OCI-LY7 (cell line): ENCODE results near the gene NDUFS6. TPM values are rescaled to one million over a fixed set of nuclear protein-coding genes. Genes with fewer than 3 reads are reported as not detected.

Source experiments
- BruUV-seq: library from RNA; stranded (reverse); fragments of 400-500 nt; replicated peaks from 2 replicates; lab custom pipeline; 2021; lab: Mats Ljungman, UMichigan
- CTCF ChIA-PET: fragments of 300-600 bp; sonication (Branson Sonifier 250); formaldehyde crosslinking; loops from one replicate; lab custom pipeline; 2022; ENCODE audit warnings: antibody characterized with exemption; ENCODE audit not compliant: unreplicated experiment; lab: Charles Lee
- POLR2A ChIA-PET: fragments of 300-600 bp; sonication (Branson Sonifier 250); formaldehyde crosslinking; loops from one replicate; lab custom pipeline; 2022; ENCODE audit warnings: antibody characterized with exemption; lab: Charles Lee
- DNase-seq: peaks from one replicate; pipeline ENCODE4 v3.0.0-alpha.2; 2015; ENCODE audit warnings: low spot score
- H2AFZ ChIP-seq: fragments of 200-600 bp; sonication (generic), shearing (Covaris generic); 2 replicates; pipeline ENCODE4 v1.6.1; 2014; ENCODE audit warnings: mild to moderate bottlenecking, antibody characterized with exemption, low read length, moderate library complexity
- H3K27ac ChIP-seq: fragments of 200-600 bp; sonication (generic); 2 replicates; pipeline ENCODE4 v1.5.1; 2014; ENCODE audit warnings: mixed run types, low read depth, mild to moderate bottlenecking, moderate library complexity, low read length, inconsistent platforms; ENCODE audit not compliant: poor library complexity, severe bottlenecking
- H3K36me3 ChIP-seq: fragments of 200-600 bp; sonication (generic); 2 replicates; pipeline ENCODE4 v1.6.1; 2014; ENCODE audit warnings: mild to moderate bottlenecking, antibody characterized with exemption, low read length, moderate library complexity, mixed read lengths; ENCODE audit not compliant: insufficient read depth
- H3K4me1 ChIP-seq: fragments of 200-600 bp; sonication (generic); 2 replicates; pipeline ENCODE4 v1.5.1; 2014; ENCODE audit warnings: mild to moderate bottlenecking, low read length; ENCODE audit not compliant: insufficient read depth, poor library complexity, severe bottlenecking
- H3K4me2 ChIP-seq: fragments of 200-600 bp; sonication (generic); 2 replicates; pipeline ENCODE4 v1.6.1; 2014; ENCODE audit warnings: mild to moderate bottlenecking, low read length
- H3K4me3 ChIP-seq: fragments of 200-600 bp; sonication (generic); 2 replicates; pipeline ENCODE4 v1.5.1; 2014; ENCODE audit warnings: mild to moderate bottlenecking, low read depth, low read length; ENCODE audit not compliant: poor library complexity, severe bottlenecking
- H3K79me2 ChIP-seq: fragments of 200-600 bp; sonication (generic); 2 replicates; pipeline ENCODE4 v1.6.1; 2016; ENCODE audit warnings: low read depth, mild to moderate bottlenecking, low read length, moderate library complexity, mixed read lengths; ENCODE audit not compliant: insufficient read depth
- H3K9me2 ChIP-seq: fragments of 200-600 bp; sonication (generic); 2 replicates; pipeline ENCODE4 v1.6.1; 2016; ENCODE audit warnings: mild to moderate bottlenecking, low read length, mixed read lengths; ENCODE audit not compliant: insufficient read depth
- H3K9me3 ChIP-seq: fragments of 200-600 bp; sonication (generic); 2 replicates; pipeline ENCODE4 v1.6.1; 2014; ENCODE audit warnings: mild to moderate bottlenecking, mixed run types, low read length, mixed read lengths
- H4K20me1 ChIP-seq: fragments of 200-600 bp; sonication (generic); 2 replicates; pipeline ENCODE4 v1.6.1; 2014; ENCODE audit warnings: mild to moderate bottlenecking, antibody characterized with exemption, low read length, moderate library complexity, mixed read lengths; ENCODE audit not compliant: insufficient read depth
- EZH2phosphoT487 ChIP-seq: fragments of 200-600 bp; sonication (generic); IDR thresholded peaks from 2 replicates; pipeline ENCODE4 v1.6.1; 2018; ENCODE audit warnings: low read depth, borderline replicate concordance, mild to moderate bottlenecking, mixed run types, antibody characterized with exemption, low read length, moderate library complexity, mixed read lengths
- intact Hi-C: fragments of 100-400 bp; cut with micrococcal nuclease; formaldehyde crosslinking; loops from one replicate; pipeline ENCODE4 v1.10.0; 2022; ENCODE audit not compliant: unreplicated experiment
- total RNA-seq, 2 experiments: library from RNA; depleted of rRNA in 1 of 2; stranded (reverse); fragments of >200 nt in 1 of 2; shearing (Covaris generic) in 1 of 2; gene quantifications; 2 replicates each; pipeline ENCODE4 v1.2.3, GENCODE V29; 2014 to 2022
- TF ChIP-seq, protein P1 (sequence below): fragments of 200-600 bp; sonication (generic); conservative IDR thresholded peaks from 2 replicates; pipeline ENCODE4 v1.5.1; 2014; ENCODE audit warnings: mild to moderate bottlenecking, antibody characterized with exemption, low read length, moderate library complexity, mixed read lengths

Gene NDUFS6
- total RNA-seq, 2 experiments from 2014 or later = 41.5 to 58.7 TPM

DNA sequence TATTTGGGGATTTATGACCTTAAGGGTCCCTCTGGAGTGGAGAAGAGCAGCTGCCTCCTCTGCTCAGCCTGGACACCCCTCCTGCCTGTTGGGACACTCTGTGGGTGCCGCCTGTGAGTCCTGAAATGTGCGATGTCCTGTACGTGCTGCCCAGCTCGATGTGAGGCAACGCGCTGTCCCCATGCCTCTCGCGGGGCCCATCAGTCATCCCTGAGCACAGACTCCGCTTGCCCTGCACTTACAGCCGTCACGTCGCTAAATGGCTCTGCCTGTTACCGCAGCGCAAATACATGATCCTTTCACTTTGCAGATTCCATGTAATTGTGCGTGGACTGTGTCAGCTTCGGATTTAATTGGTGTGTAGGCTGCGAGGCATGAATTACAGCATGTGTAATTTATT, 54.4 kb downstream of the NDUFS6 start:
- intact Hi-C loops = no loop called here
- POLR2A ChIA-PET = no interaction called here

DNA sequence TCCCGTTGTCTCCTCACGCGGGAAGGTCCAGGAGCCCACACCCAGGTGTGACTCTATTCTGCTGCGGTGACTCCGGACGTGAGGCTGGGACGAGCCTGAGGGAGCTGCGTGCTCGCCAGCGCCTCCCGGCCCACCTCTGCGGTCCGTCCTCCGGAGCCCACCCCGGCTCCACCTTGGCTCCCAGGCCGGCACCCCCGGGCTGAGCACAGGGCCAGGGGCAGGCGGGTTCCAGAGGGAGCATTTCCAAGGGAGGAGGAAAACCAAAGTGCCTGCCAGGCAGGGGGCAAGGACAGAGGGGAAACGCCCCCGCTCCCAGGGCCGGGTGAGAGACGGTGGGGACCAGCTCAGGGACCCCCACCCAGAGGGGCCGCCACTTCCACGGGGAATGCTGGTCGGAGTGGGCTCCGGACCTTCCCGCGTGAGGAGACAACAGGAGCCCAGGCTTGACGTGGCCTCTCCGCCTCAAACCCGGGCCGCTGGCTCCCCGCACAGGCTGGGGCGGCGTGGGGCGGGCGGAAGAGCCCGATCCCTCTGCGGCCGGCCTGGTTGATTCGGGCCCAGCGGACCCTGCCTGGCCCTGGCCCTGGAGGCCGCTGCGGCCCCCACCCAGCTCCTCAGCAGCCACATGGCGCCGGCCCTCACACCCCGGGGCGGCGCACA, 55.5 kb downstream of the NDUFS6 start:
- Histone ChIP-seq H2AFZ (no peak overlapping the region), H3K36me3 (no peaks in the 10 kb centered on the region), H3K4me1 (no peaks in the 10 kb centered on the region), H3K9me3 (no peaks in the 10 kb centered on the region), H3K79me2 (no peaks in the 10 kb centered on the region), H3K27ac (no peak overlapping the region), H3K9me2 (no peaks in the 10 kb centered on the region), H3K4me2 (no peak overlapping the region), H4K20me1 (no peaks in the 10 kb centered on the region), H3K4me3 (no peak overlapping the region)
- BruUV-seq = no TSS peak
- POLR2A ChIA-PET = no interaction called here
- CTCF ChIA-PET = no interaction called here
- intact Hi-C loops = no loop called here
- TF ChIP-seq, protein P1, sequence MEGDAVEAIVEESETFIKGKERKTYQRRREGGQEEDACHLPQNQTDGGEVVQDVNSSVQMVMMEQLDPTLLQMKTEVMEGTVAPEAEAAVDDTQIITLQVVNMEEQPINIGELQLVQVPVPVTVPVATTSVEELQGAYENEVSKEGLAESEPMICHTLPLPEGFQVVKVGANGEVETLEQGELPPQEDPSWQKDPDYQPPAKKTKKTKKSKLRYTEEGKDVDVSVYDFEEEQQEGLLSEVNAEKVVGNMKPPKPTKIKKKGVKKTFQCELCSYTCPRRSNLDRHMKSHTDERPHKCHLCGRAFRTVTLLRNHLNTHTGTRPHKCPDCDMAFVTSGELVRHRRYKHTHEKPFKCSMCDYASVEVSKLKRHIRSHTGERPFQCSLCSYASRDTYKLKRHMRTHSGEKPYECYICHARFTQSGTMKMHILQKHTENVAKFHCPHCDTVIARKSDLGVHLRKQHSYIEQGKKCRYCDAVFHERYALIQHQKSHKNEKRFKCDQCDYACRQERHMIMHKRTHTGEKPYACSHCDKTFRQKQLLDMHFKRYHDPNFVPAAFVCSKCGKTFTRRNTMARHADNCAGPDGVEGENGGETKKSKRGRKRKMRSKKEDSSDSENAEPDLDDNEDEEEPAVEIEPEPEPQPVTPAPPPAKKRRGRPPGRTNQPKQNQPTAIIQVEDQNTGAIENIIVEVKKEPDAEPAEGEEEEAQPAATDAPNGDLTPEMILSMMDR = no peak
- TF ChIP-seq EZH2phosphoT487 = no peak
- no peak for DNase-seq

More for the DNA sequence above, 54.4 kb downstream of the NDUFS6 start:
- H3K36me3 ChIP-seq = no peaks in the 10 kb centered on the region
- H3K4me1 ChIP-seq = no peaks in the 10 kb centered on the region
- H3K4me3 ChIP-seq = no peak overlapping the region
- H3K79me2 ChIP-seq = no peaks in the 10 kb centered on the region
- no peak overlapping the region for H3K27ac ChIP-seq
- H2AFZ ChIP-seq = no peak overlapping the region
- H3K9me2 ChIP-seq = no peaks in the 10 kb centered on the region
- no peak for DNase-seq
- CTCF ChIA-PET = no interaction called here
- no peaks in the 10 kb centered on the region for H3K9me3 ChIP-seq
- no peak overlapping the region for H3K4me2 ChIP-seq
- no peaks in the 10 kb centered on the region for H4K20me1 ChIP-seq
- BruUV-seq = no TSS peak
- TF ChIP-seq EZH2phosphoT487 = no peak
- TF ChIP-seq, protein P1 = no peak

DNA sequence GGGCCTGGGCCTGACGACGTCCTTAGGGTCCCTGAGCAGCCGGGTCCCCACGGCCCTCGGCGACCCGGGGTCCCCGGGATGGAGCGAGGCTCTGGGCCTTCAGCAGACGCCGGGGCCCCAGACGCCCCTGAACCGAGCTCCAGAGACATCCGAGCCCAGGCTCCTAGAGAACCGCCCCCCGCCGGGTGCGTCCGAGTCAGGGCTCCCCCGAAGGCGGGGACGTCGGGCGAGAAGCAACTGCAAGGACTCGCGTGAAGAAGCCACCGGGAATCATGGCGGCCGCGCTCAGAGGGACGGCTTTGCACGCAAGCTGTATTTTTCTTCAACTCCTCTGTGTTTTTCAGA, 56.0 kb downstream of the NDUFS6 start:
- Histone ChIP-seq H4K20me1 (no peaks in the 10 kb centered on the region), H3K4me3 (no peak overlapping the region), H3K9me3 (no peaks in the 10 kb centered on the region), H2AFZ (no peak overlapping the region), H3K27ac (no peak overlapping the region), H3K36me3 (no peaks in the 10 kb centered on the region), H3K4me1 (no peaks in the 10 kb centered on the region), H3K4me2 (no peak overlapping the region), H3K79me2 (no peaks in the 10 kb centered on the region), H3K9me2 (no peaks in the 10 kb centered on the region)
- TF ChIP-seq, protein P1 = no peak
- TF ChIP-seq EZH2phosphoT487 = no peak
- POLR2A ChIA-PET = no interaction called here
- CTCF ChIA-PET = no interaction called here
- intact Hi-C loops = no loop called here
- BruUV-seq = no TSS peak
- DNase-seq = no peak
